ENCODE measurements around the gene IKZF2.

- TF ChIP-seq CTCF (IDR thresholded peaks at IDR 0.05) = no peak
- no peak for TF ChIP-seq POLR2AphosphoS5 (IDR thresholded peaks at IDR 0.05; ENCODE audit: insufficient read depth in 1 of 2, low read depth in 1 of 2)
These were observed 16.0 kb upstream of the IKZF2 start for GRCh38 chr2:213167271-213167930.
